ENCODE data around the gene C6orf118.

DNA sequence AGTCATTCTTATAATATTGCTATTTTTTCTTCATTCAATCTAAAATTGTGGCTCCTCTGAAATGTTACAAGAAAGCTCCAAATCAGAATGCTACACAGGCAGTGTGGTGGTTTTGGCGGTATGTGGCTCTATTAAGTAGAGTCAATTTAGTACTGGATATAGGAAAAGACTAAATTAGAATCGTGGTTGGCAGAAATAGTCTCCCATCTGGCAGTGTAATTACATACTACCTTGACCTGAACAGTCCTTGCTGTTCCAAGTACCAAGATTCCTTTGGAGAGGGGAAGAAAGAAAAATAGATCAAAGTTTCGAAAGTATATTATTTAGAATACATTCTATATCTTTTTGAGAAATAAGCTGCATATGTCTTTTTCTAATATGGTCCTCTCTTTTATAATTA, 78.2 kb downstream of the C6orf118 start:
- no peak for TF ChIP-seq POLR2A (IDR thresholded peaks at IDR 0.05)
- TF ChIP-seq, protein P1, sequence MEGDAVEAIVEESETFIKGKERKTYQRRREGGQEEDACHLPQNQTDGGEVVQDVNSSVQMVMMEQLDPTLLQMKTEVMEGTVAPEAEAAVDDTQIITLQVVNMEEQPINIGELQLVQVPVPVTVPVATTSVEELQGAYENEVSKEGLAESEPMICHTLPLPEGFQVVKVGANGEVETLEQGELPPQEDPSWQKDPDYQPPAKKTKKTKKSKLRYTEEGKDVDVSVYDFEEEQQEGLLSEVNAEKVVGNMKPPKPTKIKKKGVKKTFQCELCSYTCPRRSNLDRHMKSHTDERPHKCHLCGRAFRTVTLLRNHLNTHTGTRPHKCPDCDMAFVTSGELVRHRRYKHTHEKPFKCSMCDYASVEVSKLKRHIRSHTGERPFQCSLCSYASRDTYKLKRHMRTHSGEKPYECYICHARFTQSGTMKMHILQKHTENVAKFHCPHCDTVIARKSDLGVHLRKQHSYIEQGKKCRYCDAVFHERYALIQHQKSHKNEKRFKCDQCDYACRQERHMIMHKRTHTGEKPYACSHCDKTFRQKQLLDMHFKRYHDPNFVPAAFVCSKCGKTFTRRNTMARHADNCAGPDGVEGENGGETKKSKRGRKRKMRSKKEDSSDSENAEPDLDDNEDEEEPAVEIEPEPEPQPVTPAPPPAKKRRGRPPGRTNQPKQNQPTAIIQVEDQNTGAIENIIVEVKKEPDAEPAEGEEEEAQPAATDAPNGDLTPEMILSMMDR (IDR thresholded peaks at IDR 0.05) = no peak
- no peak for TF ChIP-seq POLR2AphosphoS5 (IDR thresholded peaks at IDR 0.05)

Data from prostate gland (tissue), 2 donors.